G401 (cell line): ENCODE data around the gene SCN3A. TPM values are rescaled to one million over a fixed set of nuclear protein-coding genes. Genes with fewer than 3 reads are reported as not detected.
A peak's percentile ranks its signal among the peaks of the same experiment; 100 is the strongest.

Experiments
- DNase-seq: peaks from one replicate; pipeline ENCODE4 v3.0.0-alpha.2; 2015; ENCODE audit warnings: low spot score
- in situ Hi-C: cut with HindIII; loops from 2 replicates; pipeline ENCODE4 v1.10.0; 2016; ENCODE audit warnings: low sequenced_read_pairs, mixed read lengths
- total RNA-seq: library from RNA; depleted of rRNA; stranded (reverse); fragments of >200 nt; shearing (Covaris generic); gene quantifications from 2 replicates; pipeline ENCODE4 v1.2.3, GENCODE V29; 2014

SCN3A gene
- total RNA-seq, 1 experiment from 2014 or later = not detected

- in situ Hi-C loops = no loop called here
- no peak for DNase-seq
These were observed 10.6 kb downstream of the SCN3A start for GRCh38 chr2:165193178-165193777.

DNA sequence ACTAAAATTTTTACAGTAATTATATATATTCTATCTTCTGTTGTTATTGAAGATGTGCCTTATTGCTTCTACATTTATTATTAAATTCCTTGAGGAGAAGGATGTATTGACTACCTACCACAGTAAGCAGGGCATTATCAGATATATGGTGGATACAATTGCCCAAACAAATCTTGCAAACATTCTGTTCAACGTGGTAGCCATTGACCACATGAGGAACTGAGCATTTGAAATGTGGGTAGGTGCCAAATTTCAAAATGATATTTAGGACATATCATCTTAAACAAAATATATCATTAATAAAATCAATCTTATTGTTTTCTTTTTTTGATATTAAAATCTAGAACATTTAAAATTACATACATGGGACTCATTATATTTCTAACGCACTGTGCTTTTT is 11.1 kb downstream of the SCN3A start:
- in situ Hi-C loops = no loop called here

DNA sequence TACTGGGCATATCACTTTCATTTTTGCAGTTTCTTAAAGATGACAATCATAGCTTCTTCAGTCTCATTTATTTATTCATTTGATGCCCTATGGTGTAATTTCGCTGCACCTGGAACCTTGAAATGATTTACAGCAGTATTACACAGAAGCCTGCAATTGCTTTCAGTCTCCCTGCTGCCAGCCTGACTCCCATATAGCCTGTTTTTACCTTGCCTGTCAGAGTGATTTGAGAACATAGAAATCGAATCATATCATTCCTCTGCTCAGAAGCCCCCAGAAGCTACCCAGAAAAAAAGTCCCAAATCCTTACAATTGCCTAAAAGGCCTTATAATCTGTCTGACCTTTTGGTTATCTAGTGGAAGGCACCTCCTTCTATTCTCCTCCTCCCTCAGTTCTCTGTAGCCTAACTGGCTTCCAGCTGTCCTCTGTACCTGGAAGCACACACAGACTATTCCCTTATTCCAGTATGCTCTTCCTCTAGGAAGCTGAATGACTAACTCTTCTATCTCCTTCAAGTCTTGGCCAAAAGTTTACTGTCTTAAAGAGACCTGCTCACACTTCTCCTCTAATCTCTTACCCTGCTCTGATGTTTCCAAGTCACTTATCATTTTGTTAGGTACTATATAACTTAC is 12.6 kb downstream of the SCN3A start:
- in situ Hi-C loops = no loop called here
- DNase-seq = no peak

More for the DNA sequence above, 11.1 kb downstream of the SCN3A start:
- no peak for DNase-seq

DNA sequence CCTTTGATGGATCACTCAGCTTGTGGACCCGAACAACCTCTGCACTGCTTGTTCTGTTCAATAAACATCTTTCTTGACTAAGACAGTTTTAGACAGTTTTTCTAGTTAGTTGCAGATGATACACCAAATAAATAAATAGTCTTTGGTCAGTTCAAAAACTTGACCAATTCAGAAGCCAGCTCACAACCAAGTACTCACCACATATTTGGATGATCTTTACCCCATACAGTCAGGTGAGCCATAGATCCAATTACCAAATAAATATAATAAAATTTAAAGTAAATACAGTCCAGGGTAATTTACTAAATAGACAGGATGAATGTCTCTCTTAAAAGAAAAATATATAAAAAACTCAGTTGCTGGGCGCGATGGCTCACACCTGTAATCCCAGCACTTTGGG is 18.2 kb downstream of the SCN3A start:
- in situ Hi-C loops = no loop called here
- DNase-seq = no peak

- no peak for DNase-seq
- in situ Hi-C loops = no loop called here
These were observed 21.8 kb downstream of the SCN3A start for GRCh38 chr2:165182029-165182428.

GRCh38 chr2:165176780-165177179 is 27.1 kb downstream of the SCN3A start:
- no peak for DNase-seq
- in situ Hi-C loops = no loop called here

DNA sequence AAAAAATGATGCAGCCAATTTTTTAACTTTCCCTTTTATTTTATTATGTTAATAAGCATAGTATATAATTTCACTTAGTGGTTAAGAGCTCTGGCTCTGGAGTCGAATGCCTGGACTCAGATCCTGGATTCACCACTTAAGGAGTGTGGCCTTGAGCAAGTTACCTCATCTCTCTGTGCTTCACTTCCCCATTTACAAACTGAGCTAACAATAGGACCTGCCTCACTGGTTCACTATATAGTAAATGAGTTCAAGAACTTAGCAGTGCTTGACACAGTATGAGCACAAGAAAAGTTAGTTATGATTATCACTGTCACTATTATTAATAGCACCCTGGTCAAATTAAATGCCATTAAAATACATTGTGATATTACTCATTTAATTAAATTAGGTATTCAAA is 30.6 kb downstream of the SCN3A start:
- DNase-seq = no peak
- in situ Hi-C loops = no loop called here

GRCh38 chr2:165164201-165164600 is 39.6 kb downstream of the SCN3A start:
- in situ Hi-C loops = no loop called here
- no peak for DNase-seq

DNA sequence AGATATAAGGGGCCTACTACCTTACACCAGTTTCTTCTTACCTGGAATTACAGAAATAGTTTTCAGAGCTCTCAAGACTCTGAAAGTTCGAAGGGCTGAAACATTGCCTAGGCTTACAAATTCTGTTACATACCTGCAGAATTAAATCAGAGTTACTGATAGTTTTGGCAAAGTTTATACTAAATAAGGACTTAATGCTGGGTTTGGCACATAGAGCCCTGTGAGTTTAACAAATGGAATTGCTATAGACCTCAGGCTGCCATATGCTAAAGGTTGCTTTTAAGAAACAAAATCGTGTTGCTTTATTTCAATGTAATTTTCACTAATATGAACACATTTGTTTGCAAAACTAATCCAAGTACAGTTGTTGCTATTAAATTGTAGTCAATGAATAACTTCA is 40.1 kb downstream of the SCN3A start:
- no peak for DNase-seq
- in situ Hi-C loops = no loop called here

GRCh38 chr2:165162466-165162865 is 41.4 kb downstream of the SCN3A start:
- in situ Hi-C loops = no loop called here
- DNase-seq = no peak

- in situ Hi-C loops = no loop called here
- DNase-seq = no peak
These were observed 42.3 kb downstream of the SCN3A start for GRCh38 chr2:165161510-165161909.

- no peak for DNase-seq
- in situ Hi-C loops = no loop called here
These were observed 46.7 kb downstream of the SCN3A start for GRCh38 chr2:165157160-165157559.

- DNase-seq = no peak
These were observed 48.7 kb downstream of the SCN3A start for GRCh38 chr2:165155152-165155551.

DNA sequence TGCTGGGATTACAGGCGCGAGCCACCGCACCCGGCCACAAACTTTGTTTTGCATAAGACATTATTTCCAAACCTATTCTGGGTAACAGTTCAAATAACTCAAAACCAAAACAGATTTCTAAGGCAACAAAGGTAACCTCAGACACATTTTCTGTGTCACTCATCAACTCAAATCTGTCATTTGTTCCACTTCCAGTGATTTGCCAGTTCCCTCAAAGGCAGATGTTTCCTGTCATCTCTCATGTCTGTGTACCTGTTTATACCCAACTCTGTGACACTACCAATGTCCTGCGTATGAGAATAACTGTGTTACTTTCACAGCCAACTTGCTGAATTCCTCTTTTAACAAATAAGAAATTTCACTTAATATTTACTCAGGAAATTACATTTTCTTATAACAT is 54.4 kb downstream of the SCN3A start:
- in situ Hi-C loops = no loop called here
- no peak for DNase-seq

More at GRCh38 chr2:165155152-165155551, 48.7 kb downstream of the SCN3A start:
- in situ Hi-C loops = no loop called here

- in situ Hi-C loops = no loop called here
- no peak for DNase-seq
These were observed 56.4 kb downstream of the SCN3A start for GRCh38 chr2:165147186-165148045.

GRCh38 chr2:165144315-165144714 is 59.5 kb downstream of the SCN3A start:
- DNase-seq = no peak
- in situ Hi-C loops = no loop called here

DNA sequence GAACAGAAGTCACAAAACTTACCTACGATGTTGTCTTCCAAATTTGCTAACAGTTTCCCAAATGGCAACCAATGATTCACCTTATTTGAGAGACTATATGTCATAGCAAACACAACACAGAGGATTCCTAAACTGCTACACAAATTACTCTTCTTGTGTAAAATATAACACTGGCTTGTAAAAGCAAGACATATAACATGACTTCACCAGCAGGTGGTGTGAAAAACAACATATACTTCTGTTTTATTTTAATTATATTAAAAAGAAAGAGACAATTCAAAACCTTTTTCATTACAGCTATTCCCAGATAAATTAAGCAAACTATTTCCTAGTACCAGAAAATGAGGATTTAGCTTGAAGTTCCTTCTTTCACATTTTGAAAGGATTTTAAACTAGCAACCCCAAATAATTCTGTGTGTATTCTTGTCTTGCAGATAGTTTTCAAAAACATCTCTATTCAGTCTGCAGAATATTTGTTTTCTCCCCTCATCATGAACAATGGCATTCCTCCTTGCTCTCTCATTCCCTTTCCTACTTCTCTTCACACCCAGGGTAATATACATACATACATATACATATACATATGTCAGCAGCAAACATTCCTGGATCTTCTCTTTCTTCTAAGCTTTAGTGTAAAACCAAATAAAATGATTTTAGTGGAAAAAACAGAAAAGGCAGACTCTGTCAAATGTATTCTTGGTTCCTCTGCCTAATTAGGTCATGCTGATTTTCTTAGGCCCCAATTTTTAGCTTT is 62.1 kb downstream of the SCN3A start:
- no peak for DNase-seq
- in situ Hi-C loops = no loop called here

GRCh38 chr2:165126244-165126643 is 77.6 kb downstream of the SCN3A start:
- in situ Hi-C loops = no loop called here

DNA sequence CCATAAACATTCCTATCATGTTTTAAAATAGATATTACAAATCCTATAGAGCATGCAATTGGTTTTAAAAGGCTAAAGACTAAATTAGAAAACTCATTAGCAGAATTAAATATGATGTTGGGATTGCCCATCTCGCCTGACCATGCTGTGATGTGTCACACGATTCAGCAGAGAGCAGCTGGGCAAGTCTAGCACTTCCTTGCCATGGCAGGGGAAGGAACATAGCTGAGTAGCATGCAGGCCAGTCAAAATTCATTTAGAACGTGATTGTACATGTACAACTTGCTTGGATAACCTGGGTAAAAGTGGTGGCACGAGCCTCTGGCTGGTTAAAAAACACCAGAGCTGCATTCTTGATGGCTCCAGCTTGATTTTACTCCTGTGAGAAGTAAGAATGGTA is 81.3 kb downstream of the SCN3A start:
- in situ Hi-C loops = no loop called here

More at GRCh38 chr2:165126244-165126643, 77.6 kb downstream of the SCN3A start:
- no peak for DNase-seq

More for the DNA sequence above, 81.3 kb downstream of the SCN3A start:
- peak; percentile 25 for DNase-seq
